HEK293T (cell line): ENCODE data around the gene STARD3NL.
"Not testable (repeated sequence)": the region's sequence is repeated elsewhere in the genome, so short reads cannot be mapped to it uniquely, and the experiment has no call there.

ENCODE experiments used
- CTCF ChIA-PET: fragments of 350-600 bp; formaldehyde crosslinking; extraction: SDS; loops from one replicate; lab custom pipeline; 2021; ENCODE audit warnings: antibody characterized with exemption, inconsistent platforms; lab: Yijun Ruan, JAX
- POLR2A ChIA-PET: fragments of 350-600 bp; formaldehyde crosslinking; extraction: SDS; loops from one replicate; lab custom pipeline; 2020; ENCODE audit warnings: antibody characterized with exemption, inconsistent platforms; lab: Yijun Ruan, JAX
- DNase-seq: peaks from one replicate; pipeline ENCODE4 v3.0.0; 2012; ENCODE audit warnings: mixed read lengths; ENCODE audit errors: extremely low spot score
- ARNT ChIP-seq: fragments of 450-650 bp; IDR thresholded peaks from 2 replicates; pipeline ENCODE4 v1.6.1; 2017; ENCODE audit warnings: mild to moderate bottlenecking
- BHLHE40 ChIP-seq: fragments of 450-650 bp; IDR thresholded peaks from 2 replicates; pipeline ENCODE4 v1.6.1; 2016; ENCODE audit warnings: mild to moderate bottlenecking, moderate library complexity, borderline replicate concordance
- CTBP1 ChIP-seq: fragments of 450-650 bp; IDR thresholded peaks from 2 replicates; pipeline ENCODE4 v1.6.1; 2016; ENCODE audit warnings: borderline replicate concordance
- ELF4 ChIP-seq: fragments of 450-650 bp; IDR thresholded peaks from 2 replicates; pipeline ENCODE4 v1.6.1; 2017; ENCODE audit warnings: antibody characterized with exemption
- FOXA1 ChIP-seq: fragments of 450-650 bp; IDR thresholded peaks from 2 replicates; pipeline ENCODE4 v1.6.1; 2016; ENCODE audit warnings: mild to moderate bottlenecking
- FOXK2 ChIP-seq: fragments of 450-650 bp; IDR thresholded peaks from 2 replicates; pipeline ENCODE4 v1.6.1; 2016; ENCODE audit warnings: mild to moderate bottlenecking
- FOXM1 ChIP-seq: fragments of 450-650 bp; IDR thresholded peaks from 2 replicates; pipeline ENCODE4 v1.6.1; 2017; ENCODE audit warnings: mild to moderate bottlenecking, borderline replicate concordance
- HDGF ChIP-seq: fragments of 450-650 bp; IDR thresholded peaks from 2 replicates; pipeline ENCODE4 v1.6.1; 2017; ENCODE audit warnings: antibody characterized with exemption, borderline replicate concordance
- L3MBTL2 ChIP-seq: fragments of 450-650 bp; conservative IDR thresholded peaks from 2 replicates; pipeline ENCODE4 v1.6.1; 2016; ENCODE audit warnings: mild to moderate bottlenecking
- LEF1 ChIP-seq: fragments of 450-650 bp; IDR thresholded peaks from 2 replicates; pipeline ENCODE4 v1.6.1; 2017; ENCODE audit warnings: mild to moderate bottlenecking, borderline replicate concordance
- NFRKB ChIP-seq: fragments of 450-650 bp; IDR thresholded peaks from 2 replicates; pipeline ENCODE4 v1.6.1; 2016; ENCODE audit warnings: mild to moderate bottlenecking, moderate library complexity
- PKNOX1 ChIP-seq: fragments of 450-650 bp; IDR thresholded peaks from 2 replicates; pipeline ENCODE4 v1.6.1; 2016
- SP1 ChIP-seq: fragments of 450-650 bp; IDR thresholded peaks from 2 replicates; pipeline ENCODE4 v1.6.1; 2017
- SUZ12 ChIP-seq: fragments of 450-650 bp; IDR thresholded peaks from 2 replicates; pipeline ENCODE4 v1.6.1; 2016; ENCODE audit warnings: mild to moderate bottlenecking
- TARDBP ChIP-seq: fragments of 450-650 bp; IDR thresholded peaks from 2 replicates; pipeline ENCODE4 v1.6.1; 2016
- ZNF384 ChIP-seq: fragments of 450-650 bp; IDR thresholded peaks from 2 replicates; pipeline ENCODE4 v1.6.1; 2016

Gene STARD3NL

DNA sequence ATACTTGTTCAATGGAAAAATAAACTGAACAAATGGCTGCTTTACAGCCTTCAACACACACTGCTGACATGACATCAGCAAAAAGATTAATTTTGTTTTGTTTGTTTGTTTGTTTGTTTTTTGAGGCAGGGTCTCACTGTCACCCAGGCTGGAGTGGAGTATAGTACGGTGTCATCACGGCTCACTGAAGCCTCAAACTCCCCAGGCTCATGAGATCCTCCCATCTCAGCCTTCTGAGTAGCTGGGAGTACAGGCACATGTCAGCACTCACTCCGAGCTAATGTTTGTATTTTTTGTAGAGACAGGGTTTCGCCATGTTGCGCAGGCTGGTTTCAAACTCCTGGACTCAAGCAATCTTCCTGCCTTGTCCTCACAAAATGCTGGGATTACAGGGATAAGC lies 84.5 kb downstream of the STARD3NL start:
- TF ChIP-seq SP1 = no peak
- no peak for TF ChIP-seq ZNF384
- no peak for TF ChIP-seq SUZ12
- TF ChIP-seq CTBP1 = no peak
- no peak for TF ChIP-seq ARNT
- TF ChIP-seq PKNOX1 = no peak
- no peak for TF ChIP-seq FOXA1
- TF ChIP-seq L3MBTL2 = no peak
- no peak for TF ChIP-seq FOXK2
- TF ChIP-seq BHLHE40 = no peak
- no peak for TF ChIP-seq NFRKB
- no peak for TF ChIP-seq ELF4
- no peak for TF ChIP-seq LEF1
- no peak for TF ChIP-seq TARDBP
- CTCF ChIA-PET = no interaction called here
- POLR2A ChIA-PET = no interaction called here
- no peak for DNase-seq

DNA sequence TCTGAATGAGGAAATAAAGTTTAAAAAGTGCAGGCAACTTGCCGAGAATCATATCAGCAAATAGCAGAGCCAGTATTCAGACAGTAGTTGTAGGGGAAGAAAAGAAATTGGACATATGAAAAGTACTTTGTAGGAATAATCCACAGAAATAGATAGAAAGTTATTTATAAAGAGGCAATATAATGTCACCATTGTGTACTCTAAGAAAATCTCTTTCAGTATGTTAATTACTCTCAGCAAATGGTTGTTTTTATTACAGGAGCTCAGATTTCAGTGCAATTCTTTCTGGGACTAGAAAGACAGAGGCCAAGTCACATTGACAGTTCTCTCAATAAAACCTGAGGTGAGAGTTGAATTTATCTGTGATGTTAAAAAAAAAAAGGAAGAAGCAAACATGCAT lies 85.2 kb downstream of the STARD3NL start:
- CTCF ChIA-PET, POLR2A ChIA-PET: not testable (repeated sequence)

GRCh38 chr7:38264602-38265001 lies 86.6 kb downstream of the STARD3NL start:
- DNase-seq, POLR2A ChIA-PET, CTCF ChIA-PET: not testable (repeated sequence)

More for the DNA sequence above, 85.2 kb downstream of the STARD3NL start:
- not testable (repeated sequence) for DNase-seq

DNA sequence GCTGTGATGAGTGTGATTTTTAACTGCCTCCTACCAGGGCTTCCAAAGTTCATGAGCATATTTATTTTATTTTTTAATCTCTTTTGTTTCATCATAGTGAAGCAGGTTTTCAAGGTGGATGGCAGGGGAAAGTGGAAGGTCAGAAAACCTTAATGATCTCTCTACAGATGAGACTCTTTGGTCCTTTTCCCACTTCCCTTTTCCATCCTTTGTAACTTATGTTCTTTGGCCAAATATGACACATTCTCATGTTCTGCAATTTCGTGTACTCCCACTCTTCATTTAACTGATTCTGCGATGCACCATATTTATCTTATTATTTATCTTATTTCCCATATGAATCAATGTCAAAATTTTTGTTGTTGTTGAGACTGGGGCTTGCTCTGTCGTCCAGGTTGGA lies 87.9 kb downstream of the STARD3NL start:
- CTCF ChIA-PET, DNase-seq, POLR2A ChIA-PET: not testable (repeated sequence)

GRCh38 chr7:38269704-38270346 lies 91.8 kb downstream of the STARD3NL start:
- CTCF ChIA-PET, DNase-seq, POLR2A ChIA-PET: not testable (repeated sequence)

- DNase-seq, POLR2A ChIA-PET, CTCF ChIA-PET: not testable (repeated sequence)
These were observed 92.4 kb downstream of the STARD3NL start for GRCh38 chr7:38270405-38270804.

GRCh38 chr7:38273286-38273995 lies 95.4 kb downstream of the STARD3NL start, which contains the start of gene TARP:
TARP (minus strand) TSS chr7:38273636.
- POLR2A ChIA-PET = no interaction called here
- TF ChIP-seq FOXM1 (no peak), FOXK2 (no peak), L3MBTL2 (no peak), CTBP1 (no peak), ARNT (no peak), SP1 (no peak), FOXA1 (no peak), HDGF (no peak), ELF4 (no peak), ZNF384 (no peak), PKNOX1 (no peak), TARDBP (no peak), LEF1 (no peak), BHLHE40 (no peak), NFRKB (no peak), SUZ12 (no peak)
- CTCF ChIA-PET = interaction anchor here (0.6 kb wide), 1 partner anchor 45 kb away, joined by 3 read pairs; no protein-coding TSS in a partner anchor
- DNase-seq = no peak

DNA sequence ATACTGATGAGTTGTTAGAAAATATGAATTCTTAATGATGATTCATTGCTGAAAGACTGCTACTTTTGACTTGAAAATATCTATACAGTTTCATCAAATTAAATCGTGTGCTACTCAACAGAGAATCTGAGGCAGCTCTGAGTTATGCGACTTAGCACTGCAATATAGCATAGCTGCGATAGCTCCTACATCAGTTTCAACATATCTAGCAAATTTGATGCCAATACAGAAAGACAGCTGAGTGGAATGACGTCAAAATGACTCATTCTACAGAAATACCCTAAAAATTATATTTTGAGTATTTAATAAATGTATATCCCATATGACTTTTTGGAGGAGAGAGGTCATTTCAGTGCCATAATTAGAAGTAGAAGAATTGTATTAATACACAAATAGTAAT lies 96.4 kb downstream of the STARD3NL start:
- ChIA-PET POLR2A (no interaction called here), CTCF (no interaction called here)
- DNase-seq = no peak
- no peak for TF ChIP-seq CTBP1
- no peak for TF ChIP-seq BHLHE40
- no peak for TF ChIP-seq ARNT
